ENCODE results near the gene SLC43A3. TPM values are rescaled to one million over a fixed set of nuclear protein-coding genes. Genes with fewer than 3 reads are reported as not detected.

Gene SLC43A3
- total and polyA plus RNA-seq, 5 donors from 2014 or later = 19.1 to 36.9 (median 24.4) TPM

DNA sequence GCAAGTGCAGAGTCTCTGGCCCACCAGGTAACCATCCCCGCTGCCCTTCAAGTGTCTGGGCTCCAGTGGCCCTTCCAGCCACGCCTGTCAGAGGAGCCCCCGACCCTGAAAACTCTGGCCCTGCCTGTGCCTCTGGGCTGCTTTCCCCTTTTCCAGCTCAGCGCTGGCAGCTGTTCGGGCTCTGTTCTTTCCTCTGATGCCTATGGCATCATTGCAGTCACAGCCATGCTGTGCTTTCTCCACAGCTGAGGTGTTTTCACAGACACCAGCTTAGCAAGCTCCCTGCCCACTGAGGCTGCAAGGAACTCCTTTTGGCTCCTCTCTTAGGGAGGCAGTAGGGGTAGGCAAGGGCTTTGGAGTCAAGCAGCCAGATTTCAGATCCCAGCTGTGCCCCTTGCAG lies 67.5 kb downstream of the SLC43A3 start:
- H3K9me3 ChIP-seq (ENCODE audit: control insufficient read depth in 2 of 2, low read length in 2 of 2) = no peaks in the 10 kb centered on the region
- no peaks in the 10 kb centered on the region for H3K36me3 Mint-ChIP-seq
- no peak for ATAC-seq (ENCODE audit: low read depth in 2 of 2)
- H3K27ac Mint-ChIP-seq = no peak overlapping the region
- H3K4me1 Mint-ChIP-seq = no peaks in the 10 kb centered on the region
- no peak overlapping the region for H3K4me3 Mint-ChIP-seq
- no peaks in the 10 kb centered on the region for H3K9me3 Mint-ChIP-seq
- no peaks in the 10 kb centered on the region for H3K4me1 ChIP-seq (ENCODE audit: control insufficient read depth, insufficient read depth, low read length, poor library complexity, severe bottlenecking)
- H3K4me3 ChIP-seq (ENCODE audit: low read depth, low read length) = no peak overlapping the region
- peaks cover 2% of the 10 kb centered on the region for H3K27me3 ChIP-seq (ENCODE audit: control insufficient read depth, insufficient read depth, low read length)
- peaks cover 6% of the 10 kb centered on the region for H3K27me3 Mint-ChIP-seq
- H3K36me3 ChIP-seq (ENCODE audit: control insufficient read depth, insufficient read depth, low read length) = no peaks in the 10 kb centered on the region
- no peak for DNase-seq
- H3K27ac ChIP-seq (ENCODE audit: insufficient read depth, low read length, poor library complexity, severe bottlenecking) = no peak overlapping the region

GRCh38 chr11:57358991-57359390 lies 67.9 kb downstream of the SLC43A3 start:
- H3K9me3 Mint-ChIP-seq = no peaks in the 10 kb centered on the region
- Histone ChIP-seq H3K9me3 (ENCODE audit: control insufficient read depth in 2 of 2, low read length in 2 of 2) (no peaks in the 10 kb centered on the region), H3K36me3 (ENCODE audit: control insufficient read depth, insufficient read depth, low read length) (no peaks in the 10 kb centered on the region), H3K4me1 (ENCODE audit: control insufficient read depth, insufficient read depth, low read length, poor library complexity, severe bottlenecking) (no peaks in the 10 kb centered on the region), H3K4me3 (ENCODE audit: low read depth, low read length) (no peak overlapping the region), H3K27ac (ENCODE audit: insufficient read depth, low read length, poor library complexity, severe bottlenecking) (no peak overlapping the region), H3K27me3 (ENCODE audit: control insufficient read depth, insufficient read depth, low read length) (peaks cover 2% of the 10 kb centered on the region)
- no peaks in the 10 kb centered on the region for H3K36me3 Mint-ChIP-seq
- no peaks in the 10 kb centered on the region for H3K4me1 Mint-ChIP-seq
- H3K4me3 Mint-ChIP-seq = no peak overlapping the region
- H3K27me3 Mint-ChIP-seq = peaks cover 10% of the 10 kb centered on the region
- ATAC-seq (ENCODE audit: low read depth in 2 of 2) (no peak), DNase-seq (no peak)
- H3K27ac Mint-ChIP-seq = no peak overlapping the region

- no peak for ATAC-seq (ENCODE audit: low read depth in 2 of 2)
- Mint-ChIP-seq H3K27ac (no peak overlapping the region), H3K27me3 (peaks cover 11% of the 10 kb centered on the region), H3K4me3 (no peak overlapping the region), H3K4me1 (no peaks in the 10 kb centered on the region), H3K36me3 (no peaks in the 10 kb centered on the region), H3K9me3 (no peaks in the 10 kb centered on the region)
- H3K36me3 ChIP-seq (ENCODE audit: control insufficient read depth, insufficient read depth, low read length) = no peaks in the 10 kb centered on the region
- no peak overlapping the region for H3K4me3 ChIP-seq (ENCODE audit: low read depth, low read length)
- no peaks in the 10 kb centered on the region for H3K9me3 ChIP-seq (ENCODE audit: control insufficient read depth in 2 of 2, low read length in 2 of 2)
- H3K27me3 ChIP-seq (ENCODE audit: control insufficient read depth, insufficient read depth, low read length) = peaks cover 2% of the 10 kb centered on the region
- no peak for DNase-seq
- no peaks in the 10 kb centered on the region for H3K4me1 ChIP-seq (ENCODE audit: control insufficient read depth, insufficient read depth, low read length, poor library complexity, severe bottlenecking)
- no peak overlapping the region for H3K27ac ChIP-seq (ENCODE audit: insufficient read depth, low read length, poor library complexity, severe bottlenecking)
These were observed 68.4 kb downstream of the SLC43A3 start for GRCh38 chr11:57358543-57358961.

DNA sequence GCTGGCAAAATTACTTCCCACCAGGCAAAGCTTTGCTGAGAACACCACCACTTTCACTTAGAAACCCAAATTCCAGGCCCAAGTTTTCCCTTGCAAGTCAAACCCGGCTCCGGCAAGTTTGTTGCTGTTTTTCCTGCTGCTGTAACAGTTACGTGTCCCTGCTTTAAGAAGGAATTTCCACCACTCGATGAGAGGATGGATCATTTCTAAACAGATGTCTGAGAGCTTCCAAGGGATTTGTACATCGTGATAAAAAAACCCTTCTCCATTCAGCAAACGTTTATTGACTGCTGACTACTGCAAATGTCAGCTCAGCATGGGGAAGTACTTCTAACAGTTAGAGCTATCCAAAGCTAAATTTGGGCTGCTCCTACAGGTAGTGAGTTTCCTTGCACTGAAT lies 69.1 kb downstream of the SLC43A3 start:
- Mint-ChIP-seq H3K27ac (peak overlapping the region in 1 of 3 donors; percentile 5), H3K36me3 (no peaks in the 10 kb centered on the region), H3K9me3 (no peaks in the 10 kb centered on the region), H3K27me3 (peaks cover 11% of the 10 kb centered on the region), H3K4me1 (no peaks in the 10 kb centered on the region), H3K4me3 (no peak overlapping the region)
- Histone ChIP-seq H3K9me3 (ENCODE audit: control insufficient read depth in 2 of 2, low read length in 2 of 2) (no peaks in the 10 kb centered on the region), H3K36me3 (ENCODE audit: control insufficient read depth, insufficient read depth, low read length) (no peaks in the 10 kb centered on the region), H3K27ac (ENCODE audit: insufficient read depth, low read length, poor library complexity, severe bottlenecking) (no peak overlapping the region), H3K27me3 (ENCODE audit: control insufficient read depth, insufficient read depth, low read length) (peaks cover 2% of the 10 kb centered on the region), H3K4me1 (ENCODE audit: control insufficient read depth, insufficient read depth, low read length, poor library complexity, severe bottlenecking) (no peaks in the 10 kb centered on the region), H3K4me3 (ENCODE audit: low read depth, low read length) (no peak overlapping the region)
- ATAC-seq (ENCODE audit: low read depth in 2 of 2) = no peak
- no peak for DNase-seq

GRCh38 chr11:57357310-57357709 lies 69.6 kb downstream of the SLC43A3 start:
- ATAC-seq (ENCODE audit: low read depth in 2 of 2) (no peak), DNase-seq (no peak)
- H3K27me3 ChIP-seq (ENCODE audit: control insufficient read depth, insufficient read depth, low read length) = peaks cover 2% of the 10 kb centered on the region
- no peak overlapping the region for H3K4me3 ChIP-seq (ENCODE audit: low read depth, low read length)
- H3K27ac Mint-ChIP-seq = peak overlapping the region in 1 of 3 donors; percentile 5
- no peak overlapping the region for H3K4me3 Mint-ChIP-seq
- H3K36me3 ChIP-seq (ENCODE audit: control insufficient read depth, insufficient read depth, low read length) = no peaks in the 10 kb centered on the region
- no peaks in the 10 kb centered on the region for H3K4me1 ChIP-seq (ENCODE audit: control insufficient read depth, insufficient read depth, low read length, poor library complexity, severe bottlenecking)
- H3K9me3 Mint-ChIP-seq = no peaks in the 10 kb centered on the region
- no peak overlapping the region for H3K27ac ChIP-seq (ENCODE audit: insufficient read depth, low read length, poor library complexity, severe bottlenecking)
- no peaks in the 10 kb centered on the region for H3K4me1 Mint-ChIP-seq
- H3K36me3 Mint-ChIP-seq = no peaks in the 10 kb centered on the region
- H3K9me3 ChIP-seq (ENCODE audit: control insufficient read depth in 2 of 2, low read length in 2 of 2) = no peaks in the 10 kb centered on the region
- H3K27me3 Mint-ChIP-seq = peaks cover 11% of the 10 kb centered on the region

Other genes with a start within 250 kb of the SLC43A3 start
- not detected for gene LRRC55, start 245.2 kb downstream of the SLC43A3 start, total RNA-seq
- gene LRRC55, start 245.2 kb downstream of the SLC43A3 start, polyA plus RNA-seq = not detected
- not detected for gene APLNR, start 189.9 kb downstream of the SLC43A3 start, total RNA-seq
- gene APLNR, start 189.9 kb downstream of the SLC43A3 start, polyA plus RNA-seq = not detected
- gene TNKS1BP1, start 102.2 kb downstream of the SLC43A3 start, total RNA-seq = 16.3 TPM
- 1 to 10 TPM; 1.5 to 4.5 (median 2.0) TPM for gene TNKS1BP1, start 102.2 kb downstream of the SLC43A3 start, polyA plus RNA-seq
- 54.6 TPM for gene SSRP1, start 91.2 kb downstream of the SLC43A3 start, total RNA-seq
- gene SSRP1, start 91.2 kb downstream of the SLC43A3 start, polyA plus RNA-seq = 10 to 100 TPM; 20.5 to 29.5 (median 27.2) TPM
- gene P2RX3, start 88.8 kb downstream of the SLC43A3 start, total RNA-seq = not detected
- gene P2RX3, start 88.8 kb downstream of the SLC43A3 start, polyA plus RNA-seq = not detected
- gene PRG3, start 46.0 kb downstream of the SLC43A3 start, total RNA-seq = not detected
- not detected for gene PRG3, start 46.0 kb downstream of the SLC43A3 start, polyA plus RNA-seq
- not detected for gene PRG2, start 36.5 kb downstream of the SLC43A3 start, total RNA-seq
- under 1 TPM in 1 of 4 donors, not detected in 3; 0.13 TPM for gene PRG2, start 36.5 kb downstream of the SLC43A3 start, polyA plus RNA-seq
- not detected for gene RTN4RL2, start 33.4 kb upstream of the SLC43A3 start, total RNA-seq
- under 1 TPM in 1 of 4 donors, not detected in 3; 0.11 TPM for gene RTN4RL2, start 33.4 kb upstream of the SLC43A3 start, polyA plus RNA-seq
- gene SLC43A1, start 88.6 kb upstream of the SLC43A3 start, total RNA-seq = 12.8 TPM
- gene SLC43A1, start 88.6 kb upstream of the SLC43A3 start, polyA plus RNA-seq = 10 to 100 TPM; 22.9 to 29.9 (median 26.2) TPM
- gene TIMM10, start 103.6 kb upstream of the SLC43A3 start, total RNA-seq = 21.2 TPM
- gene TIMM10, start 103.6 kb upstream of the SLC43A3 start, polyA plus RNA-seq = 10 to 100 TPM; 52.1 to 84.7 (median 65.7) TPM
- gene SMTNL1, start 110.5 kb upstream of the SLC43A3 start, total RNA-seq = not detected
- gene SMTNL1, start 110.5 kb upstream of the SLC43A3 start, polyA plus RNA-seq = under 1 TPM in 2 of 4 donors, not detected in 2; 0.21 to 0.36 TPM
- 103 TPM for gene UBE2L6, start 140.6 kb upstream of the SLC43A3 start, total RNA-seq
- 100 to 1,000 TPM; 277 to 406 (median 320) TPM for gene UBE2L6, start 140.6 kb upstream of the SLC43A3 start, polyA plus RNA-seq
- 1.1 TPM for gene SERPING1, start 170.6 kb upstream of the SLC43A3 start, total RNA-seq
- not detected for gene SERPING1, start 170.6 kb upstream of the SLC43A3 start, polyA plus RNA-seq
- gene YPEL4, start 222.8 kb upstream of the SLC43A3 start, total RNA-seq = 0.99 TPM
- gene YPEL4, start 222.8 kb upstream of the SLC43A3 start, polyA plus RNA-seq = under 1 TPM in 2 of 4 donors, not detected in 2; 0.13 to 0.41 TPM
- gene CLP1, start 230.6 kb upstream of the SLC43A3 start, total RNA-seq = 18.2 TPM
- gene CLP1, start 230.6 kb upstream of the SLC43A3 start, polyA plus RNA-seq = 10 to 100 TPM; 12.6 to 16.9 (median 13.6) TPM
- gene ZDHHC5, start 241.0 kb upstream of the SLC43A3 start, total RNA-seq = 49.8 TPM
- gene ZDHHC5, start 241.0 kb upstream of the SLC43A3 start, polyA plus RNA-seq = 10 to 100 TPM; 32.1 to 38.0 (median 33.9) TPM